Stomach (tissue), 9 donors: ENCODE data around the gene FLOT2. TPM values are rescaled to one million over a fixed set of nuclear protein-coding genes. Genes with fewer than 3 reads are reported as not detected.

Experiments used
- DNase-seq, 2 donors: peaks; one replicate each; pipeline versions ENCODE4 v3.0.0 to v3.0.0-alpha.2; 2013 to 2019
- H3K27ac ChIP-seq, 5 donors: fragments of 200-600 bp in 4 of 5; sonication (generic) in 4 of 5; one replicate each; pipeline ENCODE4 v1.5.1; 2013 to 2019; ENCODE audit warnings: mild to moderate bottlenecking in 1 of 5, moderate library complexity in 1 of 5
- H3K27me3 ChIP-seq, 3 donors: fragments of 200-600 bp; sonication (generic); one replicate each; pipeline ENCODE4 v1.5.1; 2017 to 2019; ENCODE audit warnings: mixed run types in 1 of 3
- H3K36me3 ChIP-seq, 4 donors: fragments of 200-600 bp; sonication (generic); 1 replicate in 3 of 4; 2 replicates in 1 of 4; pipeline ENCODE4 v1.5.1; 2016 to 2019
- H3K4me1 ChIP-seq, 4 donors: fragments of 200-600 bp; sonication (generic); one replicate each; pipeline ENCODE4 v1.5.1; 2016 to 2019
- H3K4me3 ChIP-seq, 4 donors: fragments of 200-600 bp; sonication (generic) in 3 of 4; one replicate each; pipeline ENCODE4 v1.5.1; 2016 to 2019; ENCODE audit warnings: mild to moderate bottlenecking in 1 of 4
- H3K9me3 ChIP-seq, 4 donors: fragments of 200-600 bp; sonication (generic); one replicate each; pipeline ENCODE4 v1.5.1; 2016 to 2019
- EP300 ChIP-seq: sonication (generic); formaldehyde crosslinking; IDR thresholded peaks from one replicate; pipeline ENCODE4 v1.6.1; 2017; ENCODE audit warnings: antibody characterized with exemption
- POLR2A ChIP-seq, 4 donors: fragments of 450-650 bp; IDR thresholded peaks; one replicate each; pipeline ENCODE4 v1.6.1; 2016; ENCODE audit warnings: antibody characterized with exemption in 4 of 4, control low read depth in 2 of 4, mild to moderate bottlenecking in 1 of 4, moderate library complexity in 1 of 4
- POLR2AphosphoS5 ChIP-seq, 3 donors: sonication (generic); formaldehyde crosslinking; IDR thresholded peaks; one replicate each; pipeline ENCODE4 v1.6.1; 2016; ENCODE audit warnings: antibody characterized with exemption in 3 of 3
- WGBS, 5 donors: extraction: QIAGEN DNeasy Blood & Tissue Kit in 3 of 5; methylation state at CpG; one replicate each; pipeline versions ENCODE4 v1.1.5 to v1.1.7; 2013 to 2018; 5-methylcytosine and 5-hydroxymethylcytosine counted together
- intact Hi-C: fragments of 100-400 bp; cut with DNase I; formaldehyde crosslinking; loops from one replicate; pipeline ENCODE4 v1.15.1; 2023; ENCODE audit warnings: low total_unique reads
- polyA plus RNA-seq, 3 donors: library from polyadenylated mRNA; stranded (reverse); fragments of 200-250 nt; gene quantifications; one replicate each; pipeline ENCODE4 v1.2.3, GENCODE V29; 2013
- total RNA-seq, 5 donors: library from RNA; depleted of rRNA; stranded (reverse); fragments of >200 nt; gene quantifications; one replicate each; pipeline versions ENCODE4 v1.1.0 to v1.2.3, GENCODE V29; 2014 to 2016
- TF ChIP-seq, protein P1 (sequence below), 7 experiments: fragments of 450-650 bp in 4 of 7; fragments of 200-600 bp in 3 of 7; sonication (generic) in 3 of 7; IDR thresholded peaks; one replicate each; pipeline ENCODE4 v1.5.1; 2016 to 2019; ENCODE audit warnings: antibody characterized with exemption in 7 of 7, control low read depth in 2 of 7, mild to moderate bottlenecking in 1 of 7
- donor health status: healthy with polysubstance abuse.
- donor health status: Bipolar disorder and iron deficiency.
- donor health status: healthy.

The FLOT2 gene
- total and polyA plus RNA-seq, 8 donors = 19.5 to 80.5 (median 40.8) TPM

DNA sequence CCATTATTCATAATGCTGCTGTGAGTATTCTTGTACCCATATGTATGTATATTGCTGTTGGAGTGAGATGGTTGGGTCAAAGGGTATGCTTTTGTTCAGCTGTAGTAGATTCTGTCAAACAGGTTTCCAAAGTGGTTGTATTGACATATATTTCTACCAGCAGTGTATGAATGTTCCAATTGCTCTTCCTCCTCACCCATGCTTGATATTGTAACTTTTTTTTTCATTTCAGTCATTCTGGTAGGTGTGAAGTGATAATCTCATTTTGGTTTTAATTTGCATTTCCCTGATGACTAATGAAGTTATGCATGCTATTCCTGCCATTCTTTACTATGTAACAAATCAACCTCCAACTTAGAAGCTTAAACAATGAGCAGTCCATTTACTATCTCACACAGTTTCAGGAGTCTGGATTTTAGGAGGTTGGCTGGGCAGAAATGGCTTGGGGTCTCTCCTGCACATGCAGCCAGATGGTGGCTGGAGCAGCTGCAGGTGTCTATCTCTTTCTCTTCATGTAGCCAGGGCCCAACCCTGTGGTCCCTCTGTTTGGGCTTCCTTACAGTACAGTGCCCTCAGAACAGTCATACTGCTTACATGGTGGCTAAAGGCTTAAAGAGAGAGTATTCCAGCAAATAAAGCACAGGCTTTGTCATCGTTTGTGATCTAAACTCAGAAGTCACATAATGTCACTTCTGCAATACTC is 21.5 kb downstream of the FLOT2 start:
- no peak for TF ChIP-seq POLR2AphosphoS5 (IDR thresholded peaks at IDR 0.05)
- TF ChIP-seq POLR2A (IDR thresholded peaks at IDR 0.05) = no peak
- no peak for TF ChIP-seq EP300
- TF ChIP-seq, protein P1, sequence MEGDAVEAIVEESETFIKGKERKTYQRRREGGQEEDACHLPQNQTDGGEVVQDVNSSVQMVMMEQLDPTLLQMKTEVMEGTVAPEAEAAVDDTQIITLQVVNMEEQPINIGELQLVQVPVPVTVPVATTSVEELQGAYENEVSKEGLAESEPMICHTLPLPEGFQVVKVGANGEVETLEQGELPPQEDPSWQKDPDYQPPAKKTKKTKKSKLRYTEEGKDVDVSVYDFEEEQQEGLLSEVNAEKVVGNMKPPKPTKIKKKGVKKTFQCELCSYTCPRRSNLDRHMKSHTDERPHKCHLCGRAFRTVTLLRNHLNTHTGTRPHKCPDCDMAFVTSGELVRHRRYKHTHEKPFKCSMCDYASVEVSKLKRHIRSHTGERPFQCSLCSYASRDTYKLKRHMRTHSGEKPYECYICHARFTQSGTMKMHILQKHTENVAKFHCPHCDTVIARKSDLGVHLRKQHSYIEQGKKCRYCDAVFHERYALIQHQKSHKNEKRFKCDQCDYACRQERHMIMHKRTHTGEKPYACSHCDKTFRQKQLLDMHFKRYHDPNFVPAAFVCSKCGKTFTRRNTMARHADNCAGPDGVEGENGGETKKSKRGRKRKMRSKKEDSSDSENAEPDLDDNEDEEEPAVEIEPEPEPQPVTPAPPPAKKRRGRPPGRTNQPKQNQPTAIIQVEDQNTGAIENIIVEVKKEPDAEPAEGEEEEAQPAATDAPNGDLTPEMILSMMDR (IDR thresholded peaks at IDR 0.05) = no peak

DNA sequence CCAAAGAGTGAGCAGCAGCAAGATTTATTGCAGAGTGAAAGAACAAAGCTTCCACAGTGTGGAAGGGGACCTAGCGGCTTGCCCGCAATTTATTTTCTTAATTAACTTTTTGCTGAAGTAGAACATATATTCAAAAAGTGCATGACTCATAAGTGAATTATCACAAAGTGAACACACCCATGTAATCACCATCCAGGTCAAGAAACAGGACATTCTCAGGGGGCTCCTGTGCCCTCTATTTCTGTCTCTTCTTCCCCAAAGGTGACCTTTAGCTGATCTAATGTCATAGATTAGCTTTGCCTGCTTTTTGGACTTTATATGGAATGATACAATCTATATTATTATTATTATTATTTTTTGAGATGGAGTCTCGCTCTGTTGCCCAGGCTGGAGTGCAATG is 22.8 kb downstream of the FLOT2 start:
- peaks cover 9 to 23% (median 18%) of the 10 kb centered on the region in 4 donors for H3K36me3 ChIP-seq
- H3K27me3 ChIP-seq = no peaks in the 10 kb centered on the region
- no peak overlapping the region for H3K27ac ChIP-seq
- no peak for TF ChIP-seq EP300
- no peak for TF ChIP-seq POLR2AphosphoS5 (IDR thresholded peaks at IDR 0.05)
- TF ChIP-seq, protein P1 (IDR thresholded peaks at IDR 0.05) = no peak
- no peak for TF ChIP-seq POLR2A (IDR thresholded peaks at IDR 0.05)
- intact Hi-C loops = no loop called here
- DNase-seq = no peak
- H3K9me3 ChIP-seq = no peaks in the 10 kb centered on the region
- WGBS, 5 donors = 61 to 82% (median 76%) methylated on average over 3 of the region's 3 CpGs
- H3K4me3 ChIP-seq = no peak overlapping the region
- H3K4me1 ChIP-seq = no peaks in the 10 kb centered on the region

More for the DNA sequence above, 21.5 kb downstream of the FLOT2 start:
- Histone ChIP-seq H3K4me3 (no peak overlapping the region), H3K27ac (peak overlapping the region in 1 of 5 donors; percentile 22), H3K36me3 (peaks cover 21 to 36% (median 31%) of the 10 kb centered on the region in 4 donors), H3K4me1 (no peaks in the 10 kb centered on the region), H3K9me3 (no peaks in the 10 kb centered on the region), H3K27me3 (no peaks in the 10 kb centered on the region)
- WGBS, 5 donors = 15 to 48% (median 33%) methylated on average over 1 of the region's 1 CpG
- intact Hi-C loops = no loop called here
- peak in 1 of 2 donors; percentile 51 for DNase-seq

DNA sequence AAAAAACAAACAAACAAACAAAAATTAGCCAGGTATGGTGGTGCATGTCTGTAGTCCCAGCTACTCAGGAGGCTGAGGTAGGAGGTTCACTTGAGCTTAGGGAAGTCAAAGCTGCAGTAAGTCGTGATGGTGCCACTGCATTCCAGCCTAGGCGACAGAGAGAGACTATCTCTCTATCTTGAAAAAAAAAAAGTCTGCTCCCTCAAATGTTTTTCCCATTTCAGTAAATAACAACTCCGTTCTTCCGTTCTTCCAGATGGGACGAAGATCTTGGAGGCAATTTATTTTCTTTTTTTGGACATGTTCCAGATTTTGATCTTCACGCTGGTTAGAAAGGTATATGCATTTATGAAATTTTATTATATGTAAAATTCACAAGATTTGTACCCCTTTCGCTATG is 23.7 kb downstream of the FLOT2 start:
- intact Hi-C loops = no loop called here

DNA sequence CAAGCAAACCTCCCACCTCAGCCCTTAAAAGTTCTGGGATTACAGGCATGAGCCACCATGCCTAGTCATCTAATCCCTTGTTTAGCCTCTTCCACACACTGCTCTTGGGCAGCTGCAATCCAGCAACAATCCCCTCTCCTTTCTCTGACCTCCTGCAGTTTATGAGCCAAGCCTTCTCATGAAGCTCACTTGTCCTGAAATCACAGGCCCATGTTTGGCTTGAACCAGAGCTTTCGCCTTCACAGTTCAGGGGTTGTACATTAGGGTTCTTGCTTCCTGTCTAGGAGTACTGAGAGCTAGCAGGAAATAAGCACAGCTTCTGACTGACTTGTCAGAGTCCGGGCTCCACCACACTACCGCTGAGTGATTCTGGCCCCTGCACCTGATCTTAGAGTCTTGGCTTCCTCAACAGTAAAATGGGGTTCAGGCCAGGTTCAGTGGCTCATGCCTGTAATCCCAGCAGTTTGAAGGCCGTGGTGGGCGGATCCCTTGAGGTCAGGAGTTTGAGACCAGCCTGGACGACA is 26.4 kb downstream of the FLOT2 start:
- peak overlapping the region in 1 of 5 donors; percentile 31 for H3K27ac ChIP-seq
- 67 to 85% (median 82%) methylated on average over 6 of the region's 6 CpGs for WGBS, 5 donors
- peaks cover 0 to 1% (median 0%) of the 10 kb centered on the region in 4 donors for H3K4me1 ChIP-seq
- H3K4me3 ChIP-seq = no peak overlapping the region
- no peaks in the 10 kb centered on the region for H3K36me3 ChIP-seq
- TF ChIP-seq, protein P1 (IDR thresholded peaks at IDR 0.05) = no peak
- TF ChIP-seq POLR2AphosphoS5 (IDR thresholded peaks at IDR 0.05) (no peak), POLR2A (IDR thresholded peaks at IDR 0.05) (no peak), EP300 (no peak)
- H3K9me3 ChIP-seq = no peaks in the 10 kb centered on the region
- peak in 1 of 2 donors; percentile 35 for DNase-seq
- H3K27me3 ChIP-seq = no peaks in the 10 kb centered on the region
- intact Hi-C loops = no loop called here

More for the DNA sequence above, 23.7 kb downstream of the FLOT2 start:
- Histone ChIP-seq H3K4me3 (no peak overlapping the region), H3K36me3 (peaks cover 0 to 14% (median 9%) of the 10 kb centered on the region in 4 donors), H3K4me1 (no peaks in the 10 kb centered on the region), H3K27me3 (no peaks in the 10 kb centered on the region), H3K27ac (no peak overlapping the region), H3K9me3 (no peaks in the 10 kb centered on the region)
- 81 to 90% (median 88%) methylated on average over 7 of the region's 7 CpGs for WGBS, 5 donors
- no peak for TF ChIP-seq POLR2AphosphoS5 (IDR thresholded peaks at IDR 0.05)
- no peak for TF ChIP-seq EP300
- no peak for TF ChIP-seq POLR2A (IDR thresholded peaks at IDR 0.05)
- TF ChIP-seq, protein P1 (IDR thresholded peaks at IDR 0.05) = no peak
- DNase-seq = no peak
